Neuronal stem cell (in vitro differentiated cells): ENCODE results near the gene CPVL.

Experiments
- DNase-seq: peaks from one replicate; pipeline ENCODE4 v3.0.0-alpha.2; 2013; ENCODE audit warnings: low spot score
- H2AFZ ChIP-seq: one replicate; pipeline ENCODE4 v1.6.1; 2013; ENCODE audit warnings: mild to moderate bottlenecking, low read length, inconsistent platforms
- H2AK5ac ChIP-seq: 2 replicates; pipeline ENCODE4 v1.6.1; 2013; ENCODE audit warnings: low read depth, mild to moderate bottlenecking, inconsistent platforms, low read length, moderate library complexity, mixed read lengths
- H2BK120ac ChIP-seq: 2 replicates; pipeline ENCODE4 v1.6.1; 2013; ENCODE audit warnings: low read depth, mild to moderate bottlenecking, inconsistent platforms, low read length, moderate library complexity, mixed read lengths
- H2BK12ac ChIP-seq: one replicate; pipeline ENCODE4 v1.6.1; 2013; ENCODE audit warnings: low read length, inconsistent platforms
- H2BK15ac ChIP-seq: 2 replicates; pipeline ENCODE4 v1.6.1; 2013; ENCODE audit warnings: mild to moderate bottlenecking, low read length, inconsistent platforms, mixed read lengths
- H2BK5ac ChIP-seq: one replicate; pipeline ENCODE4 v1.6.1; 2013; ENCODE audit warnings: inconsistent platforms, mild to moderate bottlenecking, low read length, moderate library complexity
- H3K14ac ChIP-seq: one replicate; pipeline ENCODE4 v1.6.1; 2013; ENCODE audit warnings: low read length, inconsistent platforms
- H3K18ac ChIP-seq: 2 replicates; pipeline ENCODE4 v1.6.1; 2013; ENCODE audit warnings: low read length, inconsistent platforms
- H3K23ac ChIP-seq: 2 replicates; pipeline ENCODE4 v1.6.1; 2013; ENCODE audit warnings: low read depth, mild to moderate bottlenecking, mixed read lengths, low read length, inconsistent platforms; ENCODE audit not compliant: poor library complexity
- H3K27ac ChIP-seq: replicated peaks from 3 replicates; pipeline ENCODE4 v1.5.1; 2013; ENCODE audit warnings: low read length, inconsistent platforms
- H3K27me3 ChIP-seq, 3 experiments: 2 replicates each; pipeline ENCODE4 v1.6.1; 2013; ENCODE audit warnings: low read length in 3 of 3, mild to moderate bottlenecking in 2 of 3, inconsistent platforms in 1 of 3, low read depth in 1 of 3, mixed read lengths in 1 of 3, moderate library complexity in 1 of 3; ENCODE audit not compliant: control insufficient read depth in 3 of 3, insufficient read depth in 3 of 3
- H3K36me3 ChIP-seq, 2 donors: replicated peaks in 1 of 2; 2 replicates each; pipeline ENCODE4 v1.6.1; 2013; ENCODE audit warnings: low read length in 2 of 2; ENCODE audit not compliant: control insufficient read depth in 2 of 2, insufficient read depth in 2 of 2
- H3K4ac ChIP-seq: 2 replicates; pipeline ENCODE4 v1.6.1; 2013; ENCODE audit warnings: inconsistent platforms, mild to moderate bottlenecking, low read length, moderate library complexity
- H3K4me1 ChIP-seq, 2 donors: 1 replicate in 1 of 2; 2 replicates in 1 of 2; pipeline ENCODE4 v1.6.1; 2013; ENCODE audit warnings: low read length in 2 of 2, low read depth in 1 of 2; ENCODE audit not compliant: control insufficient read depth in 2 of 2, insufficient read depth in 1 of 2
- H3K4me2 ChIP-seq: one replicate; pipeline ENCODE4 v1.6.1; 2013; ENCODE audit warnings: mild to moderate bottlenecking, low read length, inconsistent platforms; ENCODE audit not compliant: insufficient read depth, poor library complexity, severe bottlenecking
- H3K4me3 ChIP-seq, 2 donors: 2 replicates each; pipeline ENCODE4 v1.5.1; 2013; ENCODE audit warnings: low read length in 2 of 2, mild to moderate bottlenecking in 2 of 2, inconsistent platforms in 1 of 2, moderate library complexity in 1 of 2
- H3K79me1 ChIP-seq: one replicate; pipeline ENCODE4 v1.6.1; 2013; ENCODE audit warnings: low read depth, mild to moderate bottlenecking, inconsistent platforms, low read length, moderate library complexity
- H3K9ac ChIP-seq: one replicate; pipeline ENCODE4 v1.6.1; 2013; ENCODE audit warnings: mild to moderate bottlenecking, low read depth, low read length, inconsistent platforms; ENCODE audit not compliant: poor library complexity
- H3K9me3 ChIP-seq, 2 donors: replicated peaks in 1 of 2; 2 replicates each; pipeline versions ENCODE3 to v1.6.1; 2013; ENCODE audit warnings: low read length in 2 of 2, mild to moderate bottlenecking in 2 of 2, inconsistent platforms in 1 of 2, low read depth in 1 of 2, mixed read lengths in 1 of 2, moderate library complexity in 1 of 2; ENCODE audit not compliant: control insufficient read depth in 2 of 2, insufficient read depth in 1 of 2
- H4K8ac ChIP-seq: one replicate; pipeline ENCODE4 v1.6.1; 2013; ENCODE audit warnings: low read depth, mild to moderate bottlenecking, inconsistent platforms, low read length, moderate library complexity
- H4K91ac ChIP-seq: one replicate; pipeline ENCODE4 v1.6.1; 2013; ENCODE audit warnings: low read length, low read depth, mild to moderate bottlenecking, inconsistent platforms; ENCODE audit not compliant: poor library complexity
- WGBS, 2 donors: extraction: QIAGEN DNeasy Blood & Tissue Kit; methylation state at CpG; one replicate each; pipeline ENCODE4 v1.1.7; 2013; ENCODE audit warnings: missing lambda C conversion rate in 2 of 2, mixed read lengths in 1 of 2; ENCODE audit not compliant: insufficient read length in 2 of 2, insufficient replicate concordance in 1 of 2; ENCODE audit errors: extremely low coverage in 2 of 2; 5-methylcytosine and 5-hydroxymethylcytosine counted together

Gene CPVL

DNA sequence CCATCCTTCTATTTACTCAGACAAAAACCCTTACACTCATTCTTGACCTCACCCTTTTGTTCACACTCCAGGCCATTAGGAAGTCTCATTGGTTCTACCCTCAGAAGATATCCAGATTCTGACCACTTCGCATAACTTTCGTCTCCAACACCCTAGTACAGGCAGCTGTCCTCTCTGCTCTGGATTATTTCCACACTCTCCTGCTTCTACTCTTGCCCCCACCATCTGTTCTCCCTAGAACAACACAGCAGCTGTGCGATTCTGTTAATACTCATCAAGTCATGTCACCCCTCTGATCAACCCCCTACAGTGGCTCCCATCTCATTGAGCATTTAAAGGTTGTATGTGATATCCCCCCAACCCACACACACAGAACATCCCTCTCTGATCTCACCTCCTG lies 172.7 kb downstream of the CPVL start:
- Histone ChIP-seq H2BK12ac (no peak overlapping the region), H3K9me3 (peaks cover 5 to 45% of the 10 kb centered on the region in 2 donors), H4K91ac (no peak overlapping the region), H3K18ac (no peak overlapping the region), H3K36me3 (no peaks in the 10 kb centered on the region), H2BK5ac (no peak overlapping the region), H3K23ac (no peak overlapping the region), H2BK120ac (no peak overlapping the region), H3K14ac (no peak overlapping the region), H3K27ac (no peak overlapping the region), H3K9ac (no peak overlapping the region), H3K4me1 (no peaks in the 10 kb centered on the region), H3K79me1 (no peaks in the 10 kb centered on the region), H3K4me2 (no peak overlapping the region), H2BK15ac (no peak overlapping the region), H3K4ac (no peak overlapping the region), H4K8ac (no peak overlapping the region), H3K27me3 (no peaks in the 10 kb centered on the region), H2AFZ (no peak overlapping the region), H2AK5ac (no peak overlapping the region), H3K4me3 (no peak overlapping the region)
- DNase-seq, result no peak
- no CpG with 5 or more reads among the region's 3 CpGs for WGBS, 2 donors

DNA sequence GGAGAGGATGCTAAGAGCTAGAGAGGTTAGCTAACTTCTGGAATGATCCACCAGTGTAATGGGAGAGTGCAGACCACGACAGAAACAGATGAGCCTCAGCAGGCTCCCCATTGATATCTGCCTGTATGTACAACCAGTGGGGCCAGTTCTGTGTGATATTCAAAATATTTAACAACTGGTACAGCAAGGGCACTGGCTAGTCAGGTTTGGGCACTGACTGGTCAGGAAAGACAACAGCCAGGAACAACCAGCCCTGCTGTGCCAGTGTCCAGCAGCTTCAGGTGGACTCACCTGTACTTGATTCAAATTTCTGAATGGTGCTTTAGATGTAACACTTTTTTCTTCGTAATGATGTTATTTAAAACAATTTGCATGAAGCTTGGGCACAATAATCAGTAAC lies 182.3 kb downstream of the CPVL start:
- Histone ChIP-seq H3K18ac (no peak overlapping the region), H3K27ac (no peak overlapping the region), H3K4me2 (no peak overlapping the region), H3K79me1 (no peaks in the 10 kb centered on the region), H3K4me1 (peaks cover 0 to 6% of the 10 kb centered on the region in 2 donors), H3K27me3 (peaks cover 0 to 6% (median 0%) of the 10 kb centered on the region in 3 experiments), H4K91ac (no peak overlapping the region), H3K9me3 (peaks cover 0 to 2% of the 10 kb centered on the region in 2 donors), H2BK12ac (no peak overlapping the region), H2AFZ (no peak overlapping the region), H2BK5ac (no peak overlapping the region), H3K14ac (no peak overlapping the region), H2AK5ac (no peak overlapping the region), H3K9ac (no peak overlapping the region), H3K4ac (no peak overlapping the region), H2BK15ac (no peak overlapping the region), H2BK120ac (no peak overlapping the region), H3K36me3 (no peaks in the 10 kb centered on the region), H4K8ac (no peak overlapping the region), H3K23ac (no peak overlapping the region), H3K4me3 (no peak overlapping the region)
- WGBS, 2 donors, result no CpG with 5 or more reads among the region's 2 CpGs
- DNase-seq, result no peak

DNA sequence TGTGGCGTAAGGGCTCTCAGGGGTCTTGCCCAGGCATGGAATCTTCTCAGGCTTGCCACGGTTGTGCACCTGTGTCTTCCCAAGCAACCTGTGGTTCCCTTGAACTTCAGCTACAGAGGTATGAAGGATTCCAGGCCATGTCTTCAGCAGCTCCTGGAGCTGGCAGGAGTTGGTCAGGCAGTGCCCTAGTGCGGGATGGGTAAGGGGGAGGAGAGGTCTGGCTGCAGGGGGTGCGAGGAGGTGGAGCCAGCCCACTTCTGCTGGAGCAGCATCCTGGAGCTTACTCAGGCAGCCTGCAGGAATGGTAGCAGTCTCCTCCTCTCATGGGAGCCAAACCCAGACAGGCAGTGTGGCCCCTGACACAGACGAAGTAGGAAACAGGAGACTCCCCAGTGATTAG lies 184.4 kb downstream of the CPVL start:
- Histone ChIP-seq H4K8ac (no peak overlapping the region), H2AFZ (peak overlapping the region; percentile 15), H3K36me3 (no peaks in the 10 kb centered on the region), H2BK120ac (no peak overlapping the region), H3K4me2 (no peak overlapping the region), H2BK15ac (no peak overlapping the region), H3K4ac (no peak overlapping the region), H3K18ac (peak overlapping the region; percentile 48), H2AK5ac (no peak overlapping the region), H3K4me1 (peaks cover 0 to 14% of the 10 kb centered on the region in 2 donors), H2BK12ac (no peak overlapping the region), H4K91ac (no peak overlapping the region), H3K27me3 (peaks cover 4 to 17% (median 9%) of the 10 kb centered on the region in 3 experiments), H3K9me3 (peaks cover 0 to 18% of the 10 kb centered on the region in 2 donors), H3K9ac (no peak overlapping the region), H3K23ac (no peak overlapping the region), H3K4me3 (no peak overlapping the region), H2BK5ac (no peak overlapping the region), H3K14ac (no peak overlapping the region), H3K27ac (no peak overlapping the region), H3K79me1 (peaks cover 2% of the 10 kb centered on the region)
- no CpG with 5 or more reads among the region's 5 CpGs for WGBS, 2 donors
- no peak for DNase-seq

DNA sequence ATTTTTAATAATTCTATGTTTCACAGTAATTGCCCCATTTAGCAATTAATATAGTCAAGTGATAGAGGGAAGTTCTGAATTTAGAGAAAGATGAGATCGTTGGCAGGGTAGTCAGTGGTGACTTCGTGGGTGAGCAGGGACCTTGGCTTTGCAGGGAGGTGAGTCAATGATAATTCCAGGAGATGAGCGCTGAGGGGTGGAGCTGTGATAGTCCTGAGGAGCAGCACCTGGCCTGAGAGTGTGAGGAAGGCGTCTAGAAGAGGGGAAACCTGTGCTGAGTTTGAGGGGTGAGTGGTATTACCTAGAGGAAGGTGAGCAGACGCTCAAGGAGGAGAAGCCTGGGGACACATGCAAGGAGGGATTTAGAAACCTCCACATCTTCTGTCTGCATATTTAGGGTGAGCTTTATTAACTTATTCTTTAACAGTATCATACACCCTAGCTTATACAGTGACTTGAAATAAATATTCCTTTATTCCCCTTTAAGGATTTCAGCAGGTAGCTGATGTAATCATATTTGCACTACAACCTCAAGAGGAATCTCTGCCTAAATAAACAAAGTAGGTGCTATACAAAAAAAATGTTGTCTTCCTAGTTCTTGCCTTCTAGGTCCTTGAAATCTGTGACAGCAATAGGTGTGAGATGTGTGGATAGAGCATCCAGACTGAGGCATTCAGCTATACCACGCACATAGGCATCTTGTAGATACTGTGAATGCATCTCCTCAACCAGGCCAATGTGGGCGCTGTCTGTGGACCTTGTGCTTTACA lies 186.1 kb downstream of the CPVL start:
- no peak overlapping the region for H3K4me2 ChIP-seq
- no peak overlapping the region for H2BK12ac ChIP-seq
- H3K23ac ChIP-seq, result no peak overlapping the region
- H3K27me3 ChIP-seq, result peaks cover 6 to 24% (median 22%) of the 10 kb centered on the region in 3 experiments
- peaks cover 5% of the 10 kb centered on the region for H3K79me1 ChIP-seq
- H3K4ac ChIP-seq, result no peak overlapping the region
- no peak overlapping the region for H2AK5ac ChIP-seq
- WGBS, 2 donors, result no CpG with 5 or more reads among the region's 7 CpGs
- H3K4me3 ChIP-seq, result no peak overlapping the region
- H2AFZ ChIP-seq, result no peak overlapping the region
- H3K4me1 ChIP-seq, result peaks cover 0 to 18% of the 10 kb centered on the region in 2 donors
- H4K8ac ChIP-seq, result no peak overlapping the region
- H3K36me3 ChIP-seq, result no peaks in the 10 kb centered on the region
- H3K27ac ChIP-seq, result no peak overlapping the region
- peaks cover 0 to 34% of the 10 kb centered on the region in 2 donors for H3K9me3 ChIP-seq
- H2BK5ac ChIP-seq, result no peak overlapping the region
- no peak overlapping the region for H2BK120ac ChIP-seq
- H3K14ac ChIP-seq, result no peak overlapping the region
- no peak overlapping the region for H3K9ac ChIP-seq
- no peak overlapping the region for H2BK15ac ChIP-seq
- H4K91ac ChIP-seq, result no peak overlapping the region
- DNase-seq, result no peak
- H3K18ac ChIP-seq, result no peak overlapping the region
